Glutamatergic neuron (in vitro differentiated cells): Measurements from ENCODE around the gene TMEM63B. TPM values are rescaled to one million over a fixed set of nuclear protein-coding genes. Genes with fewer than 3 reads are reported as not detected.
"Not testable (repeated sequence)": the region's sequence is repeated elsewhere in the genome, so short reads cannot be mapped to it uniquely, and the experiment has no call there.

Experiments
- DNase-seq: peaks from one replicate; pipeline ENCODE4 v3.0.0; 2022
- H3K27ac Mint-ChIP-seq: one replicate; pipeline ENCODE4 v1.8.0; 2020; ENCODE audit warnings: mild to moderate bottlenecking, mixed read lengths, inconsistent platforms; ENCODE audit not compliant: unreplicated experiment
- H3K27me3 Mint-ChIP-seq: one replicate; pipeline ENCODE4 v1.8.0; 2020; ENCODE audit warnings: mild to moderate bottlenecking, moderate library complexity, mixed read lengths, inconsistent platforms; ENCODE audit not compliant: unreplicated experiment
- H3K36me3 Mint-ChIP-seq: one replicate; pipeline ENCODE4 v1.8.0; 2020; ENCODE audit warnings: mild to moderate bottlenecking, mixed read lengths, inconsistent platforms; ENCODE audit not compliant: unreplicated experiment
- H3K4me1 Mint-ChIP-seq: one replicate; pipeline ENCODE4 v1.8.0; 2020; ENCODE audit warnings: mild to moderate bottlenecking, low read depth, mixed read lengths, inconsistent platforms; ENCODE audit not compliant: unreplicated experiment
- H3K4me3 Mint-ChIP-seq: one replicate; pipeline ENCODE4 v1.8.0; 2020; ENCODE audit warnings: mild to moderate bottlenecking, mixed read lengths, inconsistent platforms; ENCODE audit not compliant: unreplicated experiment
- H3K9me3 Mint-ChIP-seq: one replicate; pipeline ENCODE4 v1.8.0; 2020; ENCODE audit warnings: mild to moderate bottlenecking, moderate library complexity, mixed read lengths, inconsistent platforms; ENCODE audit not compliant: unreplicated experiment
- total RNA-seq: library from RNA; stranded (reverse); fragmentation: NEBNext Ultra II Directional; extraction: Animal tissue kit (Norgen Biotek cat#: 25700); gene quantifications from one replicate; pipeline ENCODE4 v1.2.1, GENCODE V29; 2021; ENCODE audit not compliant: unreplicated experiment
- TF ChIP-seq, protein P1 (sequence below): fragments of 200-600 bp; sonication (generic); IDR thresholded peaks from one replicate; pipeline ENCODE4 v1.5.0; 2021; ENCODE audit not compliant: partially characterized antibody, unreplicated experiment

The TMEM63B gene
- total RNA-seq, 1 donor from 2014 or later, result 148 TPM

DNA sequence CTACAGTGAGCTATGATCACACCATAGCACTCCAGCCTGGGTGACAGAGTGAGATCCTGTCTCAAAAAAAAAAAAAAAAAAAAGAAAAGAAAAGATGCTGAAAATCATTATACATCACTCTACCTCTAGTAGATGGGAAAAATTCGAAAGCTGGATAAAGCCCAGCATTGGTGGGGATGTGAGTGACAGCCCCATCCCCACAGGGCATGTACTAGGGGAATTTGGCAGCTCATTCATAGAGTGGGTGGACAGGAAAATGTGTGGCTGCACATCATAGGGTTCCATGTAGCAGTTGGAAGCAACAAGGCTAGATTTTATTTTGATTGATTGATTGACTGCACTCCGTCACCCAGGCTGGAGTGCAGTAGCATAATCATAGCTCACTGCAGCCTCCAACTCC is 42.1 kb upstream of the TMEM63B start:
- DNase-seq, result no peak
- Mint-ChIP-seq H3K27ac (no peak overlapping the region), H3K4me3 (no peak overlapping the region), H3K36me3 (no peaks in the 10 kb centered on the region), H3K9me3 (no peaks in the 10 kb centered on the region), H3K4me1 (no peaks in the 10 kb centered on the region), H3K27me3 (no peaks in the 10 kb centered on the region)
- TF ChIP-seq, protein P1, sequence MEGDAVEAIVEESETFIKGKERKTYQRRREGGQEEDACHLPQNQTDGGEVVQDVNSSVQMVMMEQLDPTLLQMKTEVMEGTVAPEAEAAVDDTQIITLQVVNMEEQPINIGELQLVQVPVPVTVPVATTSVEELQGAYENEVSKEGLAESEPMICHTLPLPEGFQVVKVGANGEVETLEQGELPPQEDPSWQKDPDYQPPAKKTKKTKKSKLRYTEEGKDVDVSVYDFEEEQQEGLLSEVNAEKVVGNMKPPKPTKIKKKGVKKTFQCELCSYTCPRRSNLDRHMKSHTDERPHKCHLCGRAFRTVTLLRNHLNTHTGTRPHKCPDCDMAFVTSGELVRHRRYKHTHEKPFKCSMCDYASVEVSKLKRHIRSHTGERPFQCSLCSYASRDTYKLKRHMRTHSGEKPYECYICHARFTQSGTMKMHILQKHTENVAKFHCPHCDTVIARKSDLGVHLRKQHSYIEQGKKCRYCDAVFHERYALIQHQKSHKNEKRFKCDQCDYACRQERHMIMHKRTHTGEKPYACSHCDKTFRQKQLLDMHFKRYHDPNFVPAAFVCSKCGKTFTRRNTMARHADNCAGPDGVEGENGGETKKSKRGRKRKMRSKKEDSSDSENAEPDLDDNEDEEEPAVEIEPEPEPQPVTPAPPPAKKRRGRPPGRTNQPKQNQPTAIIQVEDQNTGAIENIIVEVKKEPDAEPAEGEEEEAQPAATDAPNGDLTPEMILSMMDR, result no peak

DNA sequence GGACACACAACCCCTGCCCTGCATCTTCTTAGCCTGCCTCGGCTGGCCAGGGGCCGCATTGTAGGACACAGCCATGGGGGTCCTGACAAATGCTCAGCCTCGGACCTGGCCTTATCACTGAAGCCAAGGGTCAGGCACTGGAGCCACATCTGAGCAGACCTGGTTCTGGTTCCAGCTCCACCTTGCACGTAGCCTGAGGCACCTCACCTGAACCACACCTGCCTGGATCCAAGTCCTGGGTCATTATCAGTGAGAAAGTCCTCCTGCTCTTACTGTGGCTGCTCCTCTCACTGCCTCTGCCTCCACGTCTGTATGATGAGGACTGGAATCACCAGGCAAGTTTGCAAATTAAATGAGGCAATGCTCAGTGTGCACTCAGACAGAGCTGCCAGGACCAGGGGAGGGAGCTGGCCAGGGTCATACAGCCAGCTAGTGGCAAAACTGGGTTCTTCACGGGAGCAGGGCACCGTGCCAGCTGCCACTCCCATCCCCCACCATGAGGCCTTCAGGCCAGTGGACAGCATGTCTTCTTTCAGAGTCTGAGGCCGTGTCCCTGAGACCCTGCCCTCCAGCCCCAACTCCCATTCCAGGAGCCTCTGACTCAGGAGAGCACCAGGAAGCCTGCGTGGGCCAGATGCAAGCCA is 40.3 kb upstream of the TMEM63B start:
- no peaks in the 10 kb centered on the region for H3K4me1 Mint-ChIP-seq
- no peak overlapping the region for H3K4me3 Mint-ChIP-seq
- TF ChIP-seq, protein P1, result no peak
- H3K36me3 Mint-ChIP-seq, result no peaks in the 10 kb centered on the region
- H3K27ac Mint-ChIP-seq, result no peak overlapping the region
- DNase-seq, result no peak
- no peaks in the 10 kb centered on the region for H3K27me3 Mint-ChIP-seq
- H3K9me3 Mint-ChIP-seq, result no peaks in the 10 kb centered on the region

DNA sequence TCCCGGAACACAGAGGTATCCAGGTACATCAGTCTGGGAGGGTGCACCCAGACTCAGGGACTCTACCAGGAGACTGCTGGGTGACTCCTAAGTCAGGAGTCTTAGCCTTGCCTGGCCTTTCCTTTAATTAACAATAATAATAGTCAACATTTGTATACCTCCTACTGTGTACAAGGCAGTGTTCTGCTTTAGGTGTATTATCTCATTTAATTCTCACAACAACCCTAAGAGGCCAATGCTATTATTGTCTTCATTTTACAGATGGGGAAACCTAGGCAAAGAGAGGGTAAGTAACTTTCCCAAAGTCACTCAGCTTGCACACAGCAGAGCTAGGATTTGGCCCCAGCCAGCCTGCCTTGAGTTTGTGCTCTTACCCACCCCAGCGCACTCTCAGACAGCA is 39.7 kb upstream of the TMEM63B start:
- no peaks in the 10 kb centered on the region for H3K9me3 Mint-ChIP-seq
- H3K27ac Mint-ChIP-seq, result no peak overlapping the region
- DNase-seq, result no peak
- no peaks in the 10 kb centered on the region for H3K36me3 Mint-ChIP-seq
- H3K4me1 Mint-ChIP-seq, result no peaks in the 10 kb centered on the region
- no peak overlapping the region for H3K4me3 Mint-ChIP-seq
- TF ChIP-seq, protein P1, result no peak
- H3K27me3 Mint-ChIP-seq, result no peaks in the 10 kb centered on the region

DNA sequence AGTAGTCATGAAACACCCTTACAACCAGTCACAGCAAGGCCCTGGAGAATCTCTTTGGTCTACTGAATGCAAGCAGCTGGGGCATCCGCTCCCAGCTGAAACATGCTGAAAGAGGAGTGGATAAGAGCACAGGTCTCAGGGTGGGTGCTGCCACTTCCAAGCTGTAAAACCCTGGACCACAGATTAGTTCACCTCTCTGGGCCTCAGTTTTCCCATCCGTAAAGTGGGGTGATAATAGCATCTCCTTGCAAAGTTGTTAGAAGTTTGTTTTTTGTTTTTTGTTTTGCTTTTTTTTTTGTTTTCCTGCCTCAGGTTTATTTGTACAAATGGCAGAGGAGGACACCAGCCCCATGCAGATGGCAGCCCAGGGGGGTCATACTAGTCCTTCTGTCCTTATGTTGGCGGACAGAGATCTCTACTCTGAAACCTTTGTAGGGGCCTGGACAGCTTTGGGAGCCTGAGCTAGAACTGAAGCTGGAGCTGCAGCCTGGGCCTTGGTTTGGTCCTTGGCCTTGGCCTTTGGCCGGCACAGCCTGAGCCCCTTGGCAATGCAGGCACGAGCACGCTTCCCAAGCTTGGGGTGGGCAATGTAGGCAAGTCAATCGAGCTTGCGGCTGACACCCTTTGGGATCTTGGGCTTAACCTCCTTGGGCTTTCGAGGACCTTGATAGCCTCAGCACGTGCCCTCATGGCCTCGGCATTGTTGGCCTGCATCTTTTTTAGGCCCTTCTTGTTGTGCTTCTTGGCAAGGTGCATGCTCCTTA is 38.3 kb upstream of the TMEM63B start:
- Mint-ChIP-seq H3K27me3 (no peaks in the 10 kb centered on the region), H3K27ac (no peak overlapping the region), H3K36me3 (no peaks in the 10 kb centered on the region), H3K9me3 (peaks cover 3% of the 10 kb centered on the region), H3K4me1 (no peaks in the 10 kb centered on the region), H3K4me3 (no peak overlapping the region)
- DNase-seq, result no peak
- TF ChIP-seq, protein P1, result no peak

DNA sequence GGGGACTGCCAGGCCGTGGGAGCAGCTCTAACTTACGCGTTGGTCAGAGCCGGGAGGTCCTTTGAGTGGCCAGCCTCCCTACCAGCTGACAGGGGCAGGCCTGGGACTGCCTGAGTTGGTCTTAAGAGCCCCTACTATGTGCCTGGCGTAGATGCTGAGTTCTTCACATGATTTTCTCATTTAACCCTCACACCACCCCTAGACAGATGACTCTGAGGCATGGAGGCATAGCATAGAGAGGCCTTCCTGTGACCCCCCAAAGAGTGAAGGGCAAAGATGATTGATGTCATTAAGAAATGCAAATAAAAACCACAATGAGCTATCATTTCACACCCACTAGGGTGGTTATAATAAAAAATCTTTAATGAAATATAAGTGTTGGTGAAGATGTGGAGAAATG is 36.9 kb upstream of the TMEM63B start:
- H3K27me3 Mint-ChIP-seq, result peaks cover 4% of the 10 kb centered on the region
- TF ChIP-seq, protein P1, result no peak
- H3K36me3 Mint-ChIP-seq, result no peaks in the 10 kb centered on the region
- no peak overlapping the region for H3K27ac Mint-ChIP-seq
- DNase-seq, result no peak
- H3K4me3 Mint-ChIP-seq, result no peak overlapping the region
- no peaks in the 10 kb centered on the region for H3K4me1 Mint-ChIP-seq
- H3K9me3 Mint-ChIP-seq, result peaks cover 3% of the 10 kb centered on the region

DNA sequence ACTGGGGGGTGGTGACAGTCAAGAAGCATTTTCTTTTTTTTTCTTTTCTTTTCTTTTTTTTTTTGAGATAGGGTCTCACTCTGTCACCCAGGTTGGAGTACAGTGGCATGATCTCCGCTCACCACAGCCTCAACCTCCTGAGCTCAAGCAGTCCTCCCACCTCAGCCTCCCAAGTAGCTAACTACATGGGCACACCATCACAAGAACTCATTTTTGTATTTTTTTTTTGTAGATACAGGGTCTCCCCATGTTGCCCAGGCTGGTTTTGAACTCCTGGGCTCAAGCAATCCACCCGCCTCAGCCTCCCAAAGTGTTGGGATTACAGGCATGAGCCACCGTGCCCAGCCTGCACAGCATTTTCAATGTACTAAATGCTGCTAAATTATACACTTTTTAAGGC is 36.0 kb upstream of the TMEM63B start:
- H3K27me3 Mint-ChIP-seq, H3K4me1 Mint-ChIP-seq, H3K36me3 Mint-ChIP-seq, DNase-seq, H3K9me3 Mint-ChIP-seq, H3K27ac Mint-ChIP-seq, H3K4me3 Mint-ChIP-seq: not testable (repeated sequence)
